ENCODE measurements around the gene NECTIN1.

Gene NECTIN1

GRCh38 chr11:119730789-119731386 lies 1.9 kb upstream of the NECTIN1 start:
- no peak for DNase-seq

GRCh38 chr11:119729951-119730613 lies 1.1 kb upstream of the NECTIN1 start:
- no peak for DNase-seq

- no peak for DNase-seq
Measured at GRCh38 chr11:119729581-119729927, 554 bp upstream of the NECTIN1 start.

GRCh38 chr11:119728211-119728626 lies 781 bp downstream of the NECTIN1 start:
- no peak for DNase-seq

GRCh38 chr11:119727523-119728151 lies 1.4 kb downstream of the NECTIN1 start:
- DNase-seq, result no peak

- no peak for DNase-seq
Measured at GRCh38 chr11:119726585-119727522, 2.1 kb downstream of the NECTIN1 start.

GRCh38 chr11:119726150-119726553 lies 2.8 kb downstream of the NECTIN1 start:
- DNase-seq, result no peak

GRCh38 chr11:119724956-119725355 lies 4.0 kb downstream of the NECTIN1 start:
- DNase-seq, result no peak

GRCh38 chr11:119723952-119724325 lies 5.1 kb downstream of the NECTIN1 start:
- no peak for DNase-seq

- DNase-seq, result no peak
Measured at GRCh38 chr11:119723243-119723951, 5.6 kb downstream of the NECTIN1 start.

GRCh38 chr11:119722281-119722794 lies 6.7 kb downstream of the NECTIN1 start:
- DNase-seq, result no peak

GRCh38 chr11:119721129-119722120 lies 7.6 kb downstream of the NECTIN1 start:
- DNase-seq, result no peak

- DNase-seq, result no peak
Measured at GRCh38 chr11:119720311-119720913, 8.6 kb downstream of the NECTIN1 start.

GRCh38 chr11:119717839-119718534 lies 11.0 kb downstream of the NECTIN1 start:
- no peak for DNase-seq

GRCh38 chr11:119716582-119717498 lies 12.2 kb downstream of the NECTIN1 start:
- no peak for DNase-seq

GRCh38 chr11:119714590-119714989 lies 14.4 kb downstream of the NECTIN1 start:
- DNase-seq, result no peak

GRCh38 chr11:119714189-119714588 lies 14.8 kb downstream of the NECTIN1 start:
- DNase-seq, result no peak

GRCh38 chr11:119713359-119714040 lies 15.5 kb downstream of the NECTIN1 start:
- DNase-seq, result no peak
